Vagina (tissue), 2 donors: ENCODE data around the gene AP3D1. TPM values are rescaled to one million over a fixed set of nuclear protein-coding genes. Genes with fewer than 3 reads are reported as not detected.

Experiments
- DNase-seq, 2 donors: peaks; one replicate each; pipeline ENCODE4 v3.0.0-alpha.2; 2017; ENCODE audit errors: extremely low spot score in 2 of 2
- H3K27ac ChIP-seq: fragments of 200-600 bp; sonication (generic); one replicate; pipeline ENCODE4 v1.5.1; 2019
- H3K27me3 ChIP-seq: fragments of 200-600 bp; sonication (generic); one replicate; pipeline ENCODE4 v1.5.1; 2019
- H3K36me3 ChIP-seq, 2 donors: fragments of 200-600 bp; sonication (generic); one replicate each; pipeline ENCODE4 v1.5.1; 2017 to 2019
- H3K4me1 ChIP-seq: fragments of 200-600 bp; sonication (generic); one replicate; pipeline ENCODE4 v1.5.1; 2019
- H3K4me3 ChIP-seq, 2 donors: fragments of 200-600 bp; sonication (generic); 1 replicate in 1 of 2; 2 replicates in 1 of 2; pipeline ENCODE4 v1.5.1; 2016 to 2019
- H3K9me3 ChIP-seq: fragments of 200-600 bp; sonication (generic); one replicate; pipeline ENCODE4 v1.5.1; 2019
- POLR2A ChIP-seq, 2 donors: fragments of 450-650 bp; IDR thresholded peaks; one replicate each; pipeline ENCODE4 v1.6.1; 2017; ENCODE audit warnings: antibody characterized with exemption in 2 of 2, mild to moderate bottlenecking in 2 of 2, moderate library complexity in 2 of 2
- POLR2AphosphoS5 ChIP-seq, 2 donors: sonication (generic); formaldehyde crosslinking; IDR thresholded peaks; one replicate each; pipeline ENCODE4 v1.9.0; 2017; ENCODE audit warnings: antibody characterized with exemption in 2 of 2, mild to moderate bottlenecking in 2 of 2, low read depth in 1 of 2; ENCODE audit not compliant: insufficient read depth in 1 of 2
- intact Hi-C: fragments of 100-400 bp; cut with DNase I; formaldehyde crosslinking; loops from one replicate; pipeline ENCODE4 v1.15.1; 2023
- total RNA-seq: library from RNA; depleted of rRNA; stranded (reverse); fragments of >200 nt; gene quantifications from one replicate; pipeline ENCODE4 v1.2.3, GENCODE V29; 2016
- TF ChIP-seq, protein P1 (sequence below), 3 experiments: fragments of 450-650 bp in 2 of 3; fragments of 200-600 bp in 1 of 3; sonication (generic) in 1 of 3; IDR thresholded peaks; one replicate each; pipeline ENCODE4 v1.5.1; 2017 to 2019; ENCODE audit warnings: antibody characterized with exemption in 3 of 3, mild to moderate bottlenecking in 2 of 3, moderate library complexity in 2 of 3

The AP3D1 gene
- total RNA-seq, 1 donor from 2014 or later, result 62.9 TPM

DNA sequence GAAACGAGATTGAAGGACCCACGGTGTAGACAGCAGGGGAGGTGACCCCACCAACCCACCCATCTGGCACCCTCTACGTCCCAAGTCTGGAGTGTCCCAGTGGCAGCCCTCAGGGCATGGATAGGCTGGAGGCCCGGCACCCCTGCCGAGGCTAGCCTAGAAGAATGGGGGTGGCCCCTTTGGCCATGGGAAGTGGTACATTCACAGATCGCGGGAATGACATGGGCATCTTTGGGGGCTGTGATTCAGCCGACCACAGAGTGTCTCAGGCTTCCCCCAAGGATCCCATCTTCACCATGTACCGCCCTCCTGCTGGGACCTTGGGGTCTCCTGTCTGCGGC, 89.0 kb downstream of the AP3D1 start:
- no peaks in the 10 kb centered on the region for H3K27me3 ChIP-seq
- peaks cover 54% of the 10 kb centered on the region for H3K4me1 ChIP-seq
- no peak for DNase-seq
- peak overlapping the region; percentile 56 to 93 for H3K4me3 ChIP-seq
- H3K9me3 ChIP-seq, result no peaks in the 10 kb centered on the region
- intact Hi-C loops, result no loop called here
- TF ChIP-seq, protein P1, sequence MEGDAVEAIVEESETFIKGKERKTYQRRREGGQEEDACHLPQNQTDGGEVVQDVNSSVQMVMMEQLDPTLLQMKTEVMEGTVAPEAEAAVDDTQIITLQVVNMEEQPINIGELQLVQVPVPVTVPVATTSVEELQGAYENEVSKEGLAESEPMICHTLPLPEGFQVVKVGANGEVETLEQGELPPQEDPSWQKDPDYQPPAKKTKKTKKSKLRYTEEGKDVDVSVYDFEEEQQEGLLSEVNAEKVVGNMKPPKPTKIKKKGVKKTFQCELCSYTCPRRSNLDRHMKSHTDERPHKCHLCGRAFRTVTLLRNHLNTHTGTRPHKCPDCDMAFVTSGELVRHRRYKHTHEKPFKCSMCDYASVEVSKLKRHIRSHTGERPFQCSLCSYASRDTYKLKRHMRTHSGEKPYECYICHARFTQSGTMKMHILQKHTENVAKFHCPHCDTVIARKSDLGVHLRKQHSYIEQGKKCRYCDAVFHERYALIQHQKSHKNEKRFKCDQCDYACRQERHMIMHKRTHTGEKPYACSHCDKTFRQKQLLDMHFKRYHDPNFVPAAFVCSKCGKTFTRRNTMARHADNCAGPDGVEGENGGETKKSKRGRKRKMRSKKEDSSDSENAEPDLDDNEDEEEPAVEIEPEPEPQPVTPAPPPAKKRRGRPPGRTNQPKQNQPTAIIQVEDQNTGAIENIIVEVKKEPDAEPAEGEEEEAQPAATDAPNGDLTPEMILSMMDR (IDR thresholded peaks at IDR 0.05), result no peak
- no peak for TF ChIP-seq POLR2AphosphoS5 (IDR thresholded peaks at IDR 0.05; ENCODE audit: insufficient read depth in 1 of 2, low read depth in 1 of 2)
- TF ChIP-seq POLR2A (IDR thresholded peaks at IDR 0.05), result no peak
- H3K27ac ChIP-seq, result peak overlapping the region; percentile 99
- no peaks in the 10 kb centered on the region for H3K36me3 ChIP-seq

DNA sequence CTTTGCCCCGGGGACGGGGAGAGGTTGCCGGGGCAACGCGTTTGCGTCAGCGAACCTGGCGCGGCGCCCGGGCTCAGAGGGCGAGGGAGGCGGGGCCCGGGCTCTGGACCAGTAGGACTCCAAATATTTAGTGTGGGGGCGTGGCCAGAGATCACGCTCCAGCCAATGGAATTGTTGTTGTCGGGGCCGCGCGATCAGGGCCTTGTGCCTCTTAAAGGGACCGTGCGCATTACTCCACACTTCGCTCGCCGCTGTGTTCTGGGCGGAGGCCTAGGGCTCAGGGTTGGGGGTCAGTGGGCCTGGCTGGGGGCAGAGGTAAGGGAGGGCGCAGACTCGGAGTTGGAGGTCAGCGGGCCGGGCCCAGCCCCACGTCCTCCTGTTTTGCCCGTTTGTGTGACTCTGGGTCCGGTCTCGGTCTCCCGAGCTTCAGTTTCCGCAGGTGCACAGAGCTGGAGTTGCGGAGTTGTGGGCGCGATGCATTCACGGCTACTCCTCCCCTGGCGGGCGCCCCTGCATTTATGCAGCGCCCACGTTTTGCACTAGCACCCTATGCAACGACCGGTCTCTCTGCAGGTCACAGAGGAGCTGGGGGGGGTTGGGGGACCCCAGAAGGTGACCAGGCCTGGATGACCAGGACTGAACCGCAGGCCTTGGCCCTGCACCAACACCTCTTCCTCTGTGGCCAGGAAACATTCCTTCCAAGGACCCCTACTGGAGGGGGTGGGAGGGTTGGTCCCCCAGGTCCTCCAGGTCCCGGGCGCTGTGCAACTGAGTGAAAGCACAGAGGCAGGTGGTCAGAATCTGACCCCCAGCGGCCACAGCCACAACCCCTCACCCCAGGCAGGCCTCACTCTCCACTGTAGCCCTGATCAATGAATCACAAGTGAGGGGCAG, 89.6 kb downstream of the AP3D1 start:
- no peaks in the 10 kb centered on the region for H3K9me3 ChIP-seq
- H3K27ac ChIP-seq, result peak overlapping the region; percentile 99
- TF ChIP-seq POLR2AphosphoS5 (IDR thresholded peaks at IDR 0.05; ENCODE audit: insufficient read depth in 1 of 2, low read depth in 1 of 2), result peak; percentile 79 to 91
- no peak for TF ChIP-seq POLR2A (IDR thresholded peaks at IDR 0.05)
- DNase-seq, result peak in 1 of 2 donors; percentile 99
- H3K4me1 ChIP-seq, result peaks cover 60% of the 10 kb centered on the region
- no peaks in the 10 kb centered on the region for H3K27me3 ChIP-seq
- peak overlapping the region; percentile 56 to 93 for H3K4me3 ChIP-seq
- intact Hi-C loops, result no loop called here
- H3K36me3 ChIP-seq, result no peaks in the 10 kb centered on the region

DNA sequence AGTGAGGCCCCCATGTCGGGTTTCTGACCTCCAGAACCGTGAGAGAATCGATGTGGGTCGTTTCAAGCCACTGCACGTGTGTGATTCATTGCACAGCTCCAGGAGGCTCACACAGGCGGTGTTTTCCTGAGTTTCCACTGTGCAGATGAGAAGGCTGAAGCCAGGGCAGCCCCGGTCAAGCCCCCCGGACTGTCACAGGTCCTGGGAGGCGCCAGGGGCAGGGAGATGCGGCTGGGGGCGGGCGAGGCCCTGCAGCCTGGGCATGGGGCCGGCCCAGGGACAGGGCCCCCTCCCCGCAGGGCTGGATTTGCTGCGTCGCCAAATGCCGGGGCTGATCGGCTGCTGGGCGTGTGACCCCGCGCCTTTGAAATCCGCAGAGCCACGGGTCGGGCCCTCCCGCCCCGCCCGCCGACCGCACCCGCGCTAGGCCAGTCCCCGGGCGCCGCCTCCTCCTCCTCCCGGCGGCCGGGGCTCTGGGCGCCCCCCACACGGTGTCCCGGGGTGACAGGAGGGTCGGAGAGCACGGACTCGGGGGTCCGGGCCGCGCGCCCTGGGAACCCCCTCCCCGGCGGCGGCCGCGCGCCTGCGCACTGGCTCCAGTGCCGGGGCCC, 90.4 kb downstream of the AP3D1 start:
- intact Hi-C loops, result no loop called here
- peak overlapping the region; percentile 99 for H3K27ac ChIP-seq
- no peak for TF ChIP-seq POLR2AphosphoS5 (IDR thresholded peaks at IDR 0.05; ENCODE audit: insufficient read depth in 1 of 2, low read depth in 1 of 2)
- TF ChIP-seq, protein P1 (IDR thresholded peaks at IDR 0.05), result no peak
- peak; percentile 75 to 94 for TF ChIP-seq POLR2A (IDR thresholded peaks at IDR 0.05)

DNA sequence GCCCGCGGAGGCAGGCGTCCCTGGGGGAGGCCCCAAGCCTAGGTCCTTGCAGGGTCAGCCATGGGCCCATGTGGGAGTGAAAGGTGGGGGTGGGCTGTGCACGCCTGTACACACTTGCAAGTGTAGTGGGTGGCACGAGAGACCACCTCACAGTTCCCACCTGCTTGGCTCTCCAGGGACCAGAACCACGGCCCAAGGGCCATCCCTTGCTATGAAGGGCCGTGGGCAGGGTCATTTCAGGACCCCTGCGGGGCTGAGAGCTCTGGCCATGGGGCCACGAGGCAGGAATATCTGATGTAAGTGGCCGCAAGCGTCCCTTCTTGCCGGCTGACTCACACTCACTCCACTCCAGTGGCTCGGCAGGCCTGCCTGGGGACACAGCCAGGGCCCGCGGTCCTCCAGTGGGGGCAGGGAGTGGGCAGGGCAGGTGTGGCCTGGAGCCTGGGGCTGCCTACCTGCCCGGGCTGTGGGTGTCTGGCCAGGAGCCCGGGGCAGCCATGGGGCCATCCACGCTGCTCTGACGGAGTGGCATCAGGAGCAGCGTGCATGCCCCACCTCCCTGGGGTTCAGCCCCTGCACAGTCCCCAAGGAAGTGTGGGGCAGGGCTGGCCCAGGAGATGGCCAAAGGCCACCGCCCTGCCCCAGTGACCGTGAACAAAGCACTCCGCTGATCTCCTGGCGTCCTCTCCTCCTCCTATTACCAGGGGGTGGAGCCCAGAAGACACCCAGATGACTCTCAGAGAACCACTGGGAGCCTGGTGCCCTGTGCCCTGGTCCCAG, 91.8 kb downstream of the AP3D1 start:
- Histone ChIP-seq H3K27me3 (no peaks in the 10 kb centered on the region), H3K4me1 (peaks cover 81% of the 10 kb centered on the region), H3K27ac (peak overlapping the region; percentile 99), H3K4me3 (peak overlapping the region; percentile 56 to 93), H3K36me3 (no peaks in the 10 kb centered on the region), H3K9me3 (no peaks in the 10 kb centered on the region)
- intact Hi-C loops, result no loop called here
- TF ChIP-seq, protein P1 (IDR thresholded peaks at IDR 0.05), result no peak
- peak; percentile 49 to 80 for TF ChIP-seq POLR2AphosphoS5 (IDR thresholded peaks at IDR 0.05; ENCODE audit: insufficient read depth in 1 of 2, low read depth in 1 of 2)
- DNase-seq, result no peak

More for the DNA sequence above, 90.4 kb downstream of the AP3D1 start:
- Histone ChIP-seq H3K9me3 (no peaks in the 10 kb centered on the region), H3K4me3 (peak overlapping the region; percentile 56 to 93), H3K36me3 (no peaks in the 10 kb centered on the region), H3K4me1 (peaks cover 67% of the 10 kb centered on the region), H3K27me3 (no peaks in the 10 kb centered on the region)
- no peak for DNase-seq
